Kidney capillary endothelial cell (primary cell): ENCODE data around the gene TWIST2.

ENCODE experiments used
- DNase-seq: peaks from one replicate; pipeline ENCODE4 v3.0.0-alpha.2; 2018; ENCODE audit warnings: low spot score

Gene TWIST2

GRCh38 chr2:238919307-238919706 is 71.4 kb downstream of the TWIST2 start:
- no peak for DNase-seq

GRCh38 chr2:238920053-238920452 is 72.2 kb downstream of the TWIST2 start:
- DNase-seq, result no peak

GRCh38 chr2:238920601-238921001 is 72.7 kb downstream of the TWIST2 start:
- no peak for DNase-seq

GRCh38 chr2:238921259-238921658 is 73.4 kb downstream of the TWIST2 start:
- DNase-seq, result no peak

GRCh38 chr2:238921681-238922319 is 73.9 kb downstream of the TWIST2 start:
- no peak for DNase-seq

GRCh38 chr2:238922435-238922834 is 74.5 kb downstream of the TWIST2 start:
- DNase-seq, result no peak

GRCh38 chr2:238924032-238924431 is 76.1 kb downstream of the TWIST2 start:
- no peak for DNase-seq

GRCh38 chr2:238924796-238925195 is 76.9 kb downstream of the TWIST2 start:
- DNase-seq, result no peak

GRCh38 chr2:238925281-238925680 is 77.4 kb downstream of the TWIST2 start:
- no peak for DNase-seq

GRCh38 chr2:238925816-238926521 is 78.1 kb downstream of the TWIST2 start:
- no peak for DNase-seq

GRCh38 chr2:238926761-238927611 is 79.1 kb downstream of the TWIST2 start:
- DNase-seq, result no peak

- DNase-seq, result no peak
These were observed 80.0 kb downstream of the TWIST2 start for GRCh38 chr2:238927746-238928519.

- DNase-seq, result no peak
These were observed 80.8 kb downstream of the TWIST2 start for GRCh38 chr2:238928520-238929241.

- DNase-seq, result no peak
These were observed 81.6 kb downstream of the TWIST2 start for GRCh38 chr2:238929242-238930081.

- no peak for DNase-seq
These were observed 82.3 kb downstream of the TWIST2 start for GRCh38 chr2:238930216-238930615.

GRCh38 chr2:238936162-238937052 is 88.5 kb downstream of the TWIST2 start:
- no peak for DNase-seq

- no peak for DNase-seq
These were observed 90.1 kb downstream of the TWIST2 start for GRCh38 chr2:238938003-238938400.

GRCh38 chr2:238938401-238939055 is 90.6 kb downstream of the TWIST2 start:
- no peak for DNase-seq

- DNase-seq, result no peak
These were observed 91.2 kb downstream of the TWIST2 start for GRCh38 chr2:238939074-238939473.
